NCI-H748 (cell line): ENCODE measurements around the gene COL5A1.
"Not testable (repeated sequence)": the region's sequence is repeated elsewhere in the genome, so short reads cannot be mapped to it uniquely, and the experiment has no call there.

ENCODE experiments used
- DNase-seq: peaks from one replicate; lab custom pipeline; 2025; ENCODE audit not compliant: unreplicated experiment; lab: John Stamatoyannopoulos, UW

COL5A1 gene

DNA sequence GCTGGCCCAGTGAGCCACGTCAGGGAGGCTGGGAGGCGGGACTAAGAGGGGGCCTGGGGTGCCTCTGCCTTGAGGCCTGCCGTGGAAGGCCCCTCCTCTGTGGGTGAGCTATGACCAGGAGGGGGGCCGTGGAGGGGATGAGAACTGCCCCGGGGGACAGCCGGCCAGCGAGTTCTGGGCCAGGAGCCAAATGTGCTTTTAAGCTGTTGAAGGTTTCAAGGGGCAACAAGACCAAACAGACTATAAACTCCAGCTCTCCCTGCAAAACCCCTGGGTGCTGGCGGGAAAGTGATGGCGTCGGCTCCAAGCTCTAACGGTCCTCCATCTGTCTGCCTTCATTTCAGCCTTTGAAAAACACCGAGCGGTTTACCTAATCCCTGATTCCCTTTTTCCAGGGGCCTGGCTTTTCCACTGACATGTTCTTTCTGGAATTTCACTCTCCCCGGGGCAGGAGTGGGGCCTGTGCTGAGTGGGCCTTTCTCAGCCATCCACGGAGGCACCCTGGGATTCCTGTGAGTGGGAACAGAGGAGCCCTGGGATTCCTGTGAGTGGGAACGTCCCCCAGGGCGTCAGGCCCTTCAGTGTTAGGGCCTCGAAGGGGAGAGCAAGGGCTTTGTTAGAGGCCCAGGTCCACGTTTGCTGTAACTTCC, 65.6 kb downstream of the COL5A1 start:
- peak; percentile 65 for DNase-seq

DNA sequence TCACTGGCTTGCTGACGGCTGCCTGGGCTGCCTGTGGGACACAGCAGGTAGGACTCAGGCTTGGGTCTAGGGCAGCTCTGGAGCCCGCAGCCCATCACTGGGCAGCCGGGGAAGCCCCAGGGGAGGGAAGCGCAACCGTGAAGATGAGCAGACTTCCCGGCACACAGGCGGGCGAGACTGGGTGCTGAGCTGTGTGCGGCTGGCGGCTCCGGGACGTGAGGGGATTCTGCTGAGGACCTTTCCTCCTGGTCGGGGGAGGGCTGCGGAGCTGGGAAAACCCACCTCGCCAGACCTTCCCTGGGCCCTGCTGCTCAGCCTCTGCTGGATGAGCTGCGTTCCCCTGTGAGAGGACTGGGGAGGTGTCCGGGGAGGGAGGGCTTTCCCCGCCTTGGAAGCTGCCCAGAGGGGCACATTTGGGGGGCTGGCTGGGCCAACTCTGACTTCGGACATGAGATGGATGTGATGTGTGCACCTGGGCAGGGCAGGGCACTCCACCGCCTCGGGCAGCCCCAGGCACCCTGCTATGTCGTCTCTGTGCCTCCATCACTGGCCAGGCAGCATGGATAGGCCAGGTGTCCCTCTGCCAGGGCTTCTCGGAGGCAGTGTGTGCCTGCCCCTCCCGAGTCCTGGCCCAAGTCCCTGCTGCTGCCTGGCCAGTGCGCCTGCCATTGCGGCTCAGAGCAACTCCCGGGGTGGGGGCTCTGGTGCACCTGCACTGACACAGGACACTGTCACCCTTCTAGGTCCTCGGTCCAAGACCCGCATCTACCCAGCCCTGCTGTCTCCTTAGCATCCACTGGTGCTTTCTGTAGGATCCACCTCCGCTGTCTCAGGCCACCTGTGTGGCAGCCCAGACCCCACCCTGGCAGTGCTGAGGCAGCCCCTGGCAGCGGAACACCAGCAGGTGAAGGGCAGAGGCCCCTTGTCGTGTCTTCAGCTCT, 66.4 kb downstream of the COL5A1 start:
- DNase-seq: no peak

DNA sequence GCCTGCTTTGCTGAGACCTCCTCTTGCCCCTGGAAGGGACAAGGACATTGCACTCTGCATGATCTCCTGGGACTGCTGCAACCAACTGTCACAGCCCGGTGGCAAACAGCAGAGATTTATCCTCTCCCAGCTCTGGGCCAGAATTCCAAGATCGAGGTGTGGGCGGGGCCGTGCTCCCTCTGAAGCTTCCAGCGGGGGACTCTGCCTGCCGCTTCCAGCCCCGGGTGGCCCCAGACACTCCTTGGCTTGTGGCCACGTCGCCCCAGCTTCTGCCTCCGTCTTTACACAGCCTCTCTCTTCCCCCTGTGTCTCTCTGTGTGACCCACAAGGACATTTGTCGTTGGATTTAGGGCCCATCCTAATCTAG, 67.1 kb downstream of the COL5A1 start:
- no peak for DNase-seq

DNA sequence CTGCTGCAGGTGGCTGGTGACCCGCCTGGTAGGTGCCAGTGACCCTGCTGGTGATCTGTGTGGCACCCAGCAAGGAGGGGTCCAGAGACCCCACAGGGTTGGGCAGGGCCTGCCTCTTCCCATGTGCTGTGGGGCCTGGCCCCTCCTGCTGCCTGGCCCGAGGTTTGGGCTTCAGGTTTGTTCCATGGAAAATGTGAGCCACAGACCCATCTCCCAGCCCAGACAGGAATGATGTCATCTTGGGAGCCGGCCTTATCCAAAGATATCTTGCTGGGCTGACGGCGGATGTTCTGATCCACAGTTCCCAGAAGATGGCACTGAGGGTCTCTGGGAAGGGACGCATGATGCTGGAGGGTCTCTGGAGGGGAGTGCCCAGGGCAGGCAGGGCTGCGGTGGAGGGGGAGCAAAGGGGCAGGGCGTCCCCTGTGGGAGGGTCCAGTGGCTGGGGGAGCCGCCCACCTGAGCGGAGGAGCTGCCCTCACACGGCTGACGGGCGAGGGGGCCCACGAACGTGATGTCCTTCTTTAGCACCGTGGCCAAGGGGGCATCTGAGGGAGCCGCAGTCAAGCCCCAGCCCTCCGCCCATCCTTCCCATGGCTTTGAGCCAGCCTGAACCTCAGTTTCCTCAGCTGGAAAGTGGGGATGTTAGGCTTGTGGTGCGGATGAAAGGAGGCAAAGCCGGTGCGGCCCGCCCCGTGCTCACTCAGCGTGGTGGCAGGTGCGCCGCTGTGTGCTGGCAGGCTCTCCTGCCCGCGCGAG, 68.1 kb downstream of the COL5A1 start:
- DNase-seq: no peak

DNA sequence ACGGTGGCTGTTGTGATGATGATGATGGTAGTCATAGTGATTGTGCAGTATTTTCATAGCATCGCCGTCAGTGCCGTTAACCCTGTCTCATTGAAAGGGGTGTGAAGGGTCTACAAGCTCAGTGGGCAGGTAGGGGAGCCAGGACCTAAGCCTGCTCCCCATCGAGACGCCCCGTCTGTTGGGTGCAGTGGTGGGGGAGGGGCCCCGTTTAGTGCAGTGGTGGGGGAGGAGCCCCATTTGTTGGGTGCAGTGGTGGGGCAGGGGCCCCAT, 68.6 kb downstream of the COL5A1 start:
- no peak for DNase-seq

DNA sequence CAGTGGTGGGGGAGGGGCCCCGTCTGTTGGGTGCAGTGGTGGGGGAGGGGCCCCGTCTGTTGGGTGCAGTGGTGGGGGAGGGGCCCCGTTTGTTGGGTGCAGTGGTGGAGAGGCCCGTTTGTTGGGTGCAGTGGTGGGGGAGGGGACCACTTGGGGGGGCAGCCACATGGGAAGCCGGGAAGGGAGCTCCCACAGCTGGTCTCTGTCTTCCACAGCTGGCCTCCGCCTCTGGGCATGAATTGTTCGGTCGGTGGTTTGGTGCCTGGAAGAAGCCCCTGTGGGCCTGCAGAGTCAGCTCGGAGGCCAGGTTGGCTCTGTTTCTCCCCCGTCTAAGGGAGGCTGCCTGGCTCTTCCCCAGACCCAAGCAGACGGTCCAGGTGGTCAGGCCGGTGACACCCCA, 69.3 kb downstream of the COL5A1 start:
- no peak for DNase-seq

DNA sequence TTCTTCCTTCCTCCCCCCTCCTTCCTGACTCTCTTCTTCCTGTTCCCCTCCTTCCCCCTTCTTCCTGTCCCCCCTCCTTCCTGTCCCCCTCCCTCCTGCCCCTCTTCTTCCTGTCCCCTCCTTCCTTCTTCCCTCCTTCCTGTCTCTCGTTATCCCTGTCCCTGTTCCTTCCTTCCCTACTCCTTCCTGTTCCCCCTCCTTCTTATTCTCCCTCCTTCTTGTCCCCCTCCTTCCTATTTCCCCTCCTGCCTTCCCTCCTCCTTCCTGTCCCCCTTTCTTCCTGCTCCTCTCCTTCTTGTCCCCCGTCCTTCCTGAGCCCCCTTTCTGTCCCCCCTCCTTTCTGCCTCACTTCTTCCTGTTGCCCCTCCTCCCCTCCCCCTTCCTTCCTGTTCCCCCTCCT, 70.6 kb downstream of the COL5A1 start:
- DNase-seq: no peak

DNA sequence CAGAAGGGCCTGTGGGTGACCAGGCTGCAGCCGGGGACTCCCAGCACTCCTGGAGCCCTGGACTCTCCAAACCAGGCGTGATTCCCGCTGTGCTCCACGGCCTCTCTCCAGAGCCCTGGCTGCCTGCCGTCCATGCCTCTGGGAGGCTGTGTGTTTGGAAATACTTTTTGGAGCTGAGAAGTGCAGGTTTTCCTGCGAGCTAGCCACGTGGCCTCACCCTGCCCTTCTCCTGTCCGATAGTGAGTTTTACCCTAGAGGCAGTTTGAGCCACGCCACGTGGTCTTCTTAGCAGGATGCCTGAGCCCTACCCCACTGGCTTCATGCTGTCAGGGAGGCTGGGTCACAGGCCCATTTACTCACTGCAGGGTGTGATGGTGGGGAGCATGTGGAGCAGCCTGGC, 71.3 kb downstream of the COL5A1 start:
- no peak for DNase-seq

DNA sequence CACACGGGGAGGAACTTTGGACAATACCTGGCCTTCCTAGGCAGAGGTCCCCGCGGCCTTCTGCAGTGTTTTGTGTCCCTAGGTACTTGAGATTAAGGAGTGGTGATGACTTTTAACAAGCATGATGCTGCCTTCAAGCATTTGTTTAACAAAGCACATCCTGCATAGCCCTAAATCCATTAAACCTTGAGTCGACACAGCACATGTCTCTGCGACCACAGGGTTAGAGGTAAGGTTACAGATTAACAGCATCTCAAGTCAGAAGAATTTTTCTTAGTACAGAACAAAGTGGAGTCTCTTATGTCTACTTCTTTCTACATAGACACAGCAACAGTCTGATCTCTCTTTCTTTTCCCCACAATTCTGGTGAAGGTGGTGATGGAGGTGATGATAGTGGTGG, 73.9 kb downstream of the COL5A1 start:
- not testable (repeated sequence) for DNase-seq

DNA sequence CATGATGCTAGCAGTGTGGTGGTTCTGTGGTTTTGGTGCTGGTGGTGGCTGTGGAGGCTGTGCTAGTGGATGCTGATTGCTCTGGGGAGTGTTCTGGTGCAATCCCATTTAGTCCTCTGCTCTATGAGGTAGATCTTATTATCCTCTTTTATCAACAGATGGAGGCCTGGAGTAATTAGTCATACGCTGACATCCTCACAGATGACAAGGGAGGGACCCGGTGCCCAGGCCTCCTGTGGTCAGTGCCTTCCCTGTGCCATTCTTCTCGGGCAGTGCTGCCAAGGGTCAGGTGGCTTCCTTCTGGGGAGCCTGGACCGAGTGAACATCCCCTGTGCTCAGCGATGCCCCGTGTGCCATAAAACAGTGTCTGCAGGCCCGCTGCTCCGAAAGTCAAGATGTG, 74.5 kb downstream of the COL5A1 start:
- no peak for DNase-seq

DNA sequence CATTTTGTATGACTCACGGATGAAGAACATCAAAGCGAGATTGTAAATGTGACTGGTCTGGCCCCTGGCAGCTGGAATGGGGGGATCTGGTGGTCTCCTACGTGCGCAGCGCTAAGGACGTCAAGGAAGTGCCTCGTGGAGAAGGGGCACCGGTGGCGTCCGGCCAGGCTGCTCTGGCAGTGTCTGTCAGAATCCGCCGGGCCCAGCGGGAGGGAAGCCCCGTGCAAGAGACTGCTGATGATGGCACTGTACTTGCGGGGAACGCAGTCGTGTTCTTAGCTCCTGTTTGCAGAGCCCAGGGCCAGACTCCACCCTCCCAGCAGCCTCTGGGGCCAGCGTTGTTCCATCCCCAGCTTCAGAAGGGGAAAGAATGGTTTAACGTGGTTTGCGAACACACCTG, 75.5 kb downstream of the COL5A1 start:
- DNase-seq: peak; percentile 11

DNA sequence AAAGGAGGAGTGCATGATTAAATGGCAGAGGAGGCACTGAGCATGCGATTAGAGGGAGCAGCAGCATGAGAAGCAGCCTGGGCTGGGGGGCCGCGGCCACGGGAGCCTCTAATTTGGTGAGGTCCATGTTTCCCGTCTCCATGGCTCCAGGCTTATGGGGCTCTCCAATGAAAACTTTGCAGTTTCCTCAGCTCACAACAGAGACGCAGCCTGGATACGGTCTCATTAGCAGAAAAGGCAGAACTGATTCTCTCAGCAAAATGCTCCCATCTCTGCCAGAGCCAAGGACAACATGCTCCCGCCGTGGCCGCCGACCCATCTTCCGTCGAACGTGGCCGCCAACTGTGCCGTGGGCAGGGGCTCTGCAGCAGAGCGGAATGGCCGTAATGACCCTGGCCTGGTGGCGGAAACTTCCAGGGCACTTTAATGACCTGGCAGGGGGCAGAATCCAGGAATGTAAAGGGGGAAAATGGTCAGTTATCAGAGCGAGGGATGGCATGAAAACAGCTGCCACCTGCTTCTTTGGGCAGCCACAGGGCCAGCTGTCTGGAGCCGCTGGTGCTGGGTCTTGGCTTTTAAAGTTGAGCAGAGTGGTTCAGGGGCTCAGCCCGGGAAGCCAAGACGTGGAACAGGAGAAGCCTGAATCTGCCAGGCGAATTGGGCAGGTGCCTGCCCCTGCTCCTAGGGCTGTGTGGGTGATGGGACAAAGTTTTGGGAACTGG, 76.5 kb downstream of the COL5A1 start:
- no peak for DNase-seq

DNA sequence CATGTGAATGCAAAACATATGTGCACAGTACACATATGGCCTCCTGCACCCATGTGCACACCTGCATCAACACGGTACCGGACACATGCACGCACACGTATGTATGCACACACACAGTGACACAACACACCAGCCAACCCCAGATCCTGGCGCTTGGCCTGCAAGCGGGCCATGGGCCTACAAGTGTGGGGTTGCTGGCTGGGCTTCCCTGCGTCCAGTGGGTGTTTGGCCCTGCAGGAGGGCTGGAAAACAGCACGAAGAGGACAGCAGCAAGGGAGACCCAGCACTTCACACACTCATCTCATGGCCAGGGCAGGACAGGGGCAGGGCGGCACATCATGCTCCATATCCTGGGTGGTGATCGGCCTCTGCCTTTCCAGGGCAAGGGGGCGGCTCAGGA, 77.7 kb downstream of the COL5A1 start:
- no peak for DNase-seq

DNA sequence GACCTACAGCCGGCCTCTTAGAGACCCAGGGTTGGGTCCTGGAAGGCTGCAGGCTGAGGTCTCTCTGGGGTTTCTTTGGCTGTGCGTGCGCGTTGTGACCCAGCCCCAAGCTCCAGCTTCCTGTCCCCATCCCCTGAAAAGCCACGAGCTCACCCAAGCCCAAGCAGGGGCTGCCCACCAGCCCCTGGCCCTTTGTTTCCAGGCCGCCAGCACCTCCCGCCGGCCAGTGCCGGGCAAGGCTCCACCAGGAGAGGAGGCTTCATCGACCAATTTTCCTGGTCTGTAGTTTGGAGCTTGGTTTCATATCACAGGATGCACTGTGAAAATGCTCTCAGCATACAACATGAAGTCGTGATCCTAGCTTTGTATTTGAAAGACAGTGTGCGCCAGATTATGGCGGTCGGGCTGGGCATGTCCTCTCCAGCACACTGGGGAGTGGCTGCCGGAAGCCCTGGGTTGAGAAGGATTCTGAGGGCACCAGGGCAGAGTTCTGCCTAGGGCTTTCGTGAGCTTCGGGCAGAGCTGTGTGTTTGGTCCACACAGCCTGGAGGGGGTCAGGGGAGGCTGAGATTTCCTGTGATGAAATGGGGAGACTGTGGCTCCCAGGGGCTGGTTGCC, 78.6 kb downstream of the COL5A1 start:
- DNase-seq: no peak

DNA sequence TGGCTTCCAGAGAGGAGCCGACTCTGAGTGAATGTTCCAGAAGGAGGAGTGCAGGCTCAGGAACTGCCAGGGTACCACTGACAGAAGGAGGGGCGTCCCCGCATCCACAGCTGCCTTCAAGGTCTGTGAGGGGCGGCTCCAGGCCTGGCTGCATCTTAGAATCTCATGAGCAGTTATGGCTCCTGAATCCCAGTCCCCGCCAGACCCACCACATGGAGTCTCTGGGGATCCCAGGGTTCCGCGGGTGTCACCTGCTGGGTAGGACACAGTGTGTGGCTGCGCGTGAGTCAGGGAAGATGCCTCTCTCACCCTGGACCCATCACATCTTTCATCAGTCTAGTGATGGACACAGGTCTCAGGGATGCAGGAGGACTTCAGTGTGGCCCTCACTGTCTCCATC, 79.2 kb downstream of the COL5A1 start:
- DNase-seq: no peak

DNA sequence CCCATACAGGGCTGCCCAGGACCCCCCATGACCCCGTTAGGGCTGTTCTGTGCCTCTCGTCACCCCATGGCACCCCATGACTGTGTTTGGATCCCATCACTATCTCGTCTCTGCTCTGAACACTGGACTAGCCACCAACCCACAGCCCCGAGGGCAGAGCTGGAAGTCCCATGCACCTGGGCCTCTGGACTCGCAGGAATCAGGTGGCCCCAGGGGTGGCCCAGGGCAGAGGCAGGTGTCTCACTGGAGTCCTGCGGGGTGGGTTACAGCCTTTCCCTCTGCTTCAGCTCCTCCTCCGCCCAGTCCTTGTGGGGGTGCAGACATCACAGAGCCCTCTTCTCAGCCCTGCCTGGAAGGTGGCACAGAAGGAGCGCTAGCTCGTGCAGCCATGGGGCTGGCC, 79.7 kb downstream of the COL5A1 start:
- DNase-seq: no peak

DNA sequence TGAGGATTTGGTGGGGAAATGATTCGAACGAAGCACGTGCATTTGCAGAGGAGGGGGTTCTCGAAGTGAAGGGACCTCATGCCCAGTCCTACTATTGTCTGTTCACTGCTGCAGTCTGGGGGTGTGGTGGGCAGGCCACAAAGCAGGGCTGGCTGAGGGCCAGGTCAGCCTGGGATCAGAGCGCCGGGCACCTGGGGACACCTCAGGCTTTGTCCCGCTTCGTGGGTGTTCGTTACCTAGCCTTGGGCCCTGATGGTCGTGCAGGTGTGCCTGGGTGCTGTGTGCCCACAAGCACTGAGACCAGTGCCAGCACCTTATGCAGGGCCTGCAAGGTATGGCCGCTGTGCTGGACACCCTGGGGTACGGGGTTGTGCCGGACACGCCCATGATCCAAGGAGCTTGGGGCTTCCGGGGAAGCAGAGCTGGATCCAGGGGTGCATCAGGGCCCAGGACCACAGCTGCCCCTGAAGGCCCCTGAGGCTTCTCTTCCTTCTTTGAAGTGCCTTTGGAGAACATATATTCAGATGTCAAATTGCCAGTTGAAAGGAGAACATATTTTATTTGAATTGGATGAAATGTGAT, 80.6 kb downstream of the COL5A1 start:
- DNase-seq: no peak

DNA sequence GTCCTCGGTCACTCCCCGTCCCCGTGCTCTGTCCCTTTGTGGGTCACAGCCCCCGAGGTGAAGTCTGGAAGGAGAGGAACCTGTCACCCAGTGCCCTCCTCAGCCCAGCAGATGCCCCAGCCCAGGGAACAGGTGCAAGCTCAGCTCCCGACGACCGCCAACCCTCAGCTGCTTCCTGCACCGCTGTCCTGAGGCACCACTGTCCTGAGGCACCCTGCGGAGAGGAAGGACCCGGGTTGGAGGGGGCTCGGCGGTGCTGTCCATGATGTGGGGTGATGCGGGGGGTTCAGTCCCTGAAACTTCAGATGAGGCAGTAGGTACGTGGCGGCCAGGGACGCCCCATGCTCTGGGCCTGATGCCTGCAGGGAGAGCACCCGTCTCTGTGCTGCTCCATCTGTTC, 81.4 kb downstream of the COL5A1 start:
- no peak for DNase-seq

DNA sequence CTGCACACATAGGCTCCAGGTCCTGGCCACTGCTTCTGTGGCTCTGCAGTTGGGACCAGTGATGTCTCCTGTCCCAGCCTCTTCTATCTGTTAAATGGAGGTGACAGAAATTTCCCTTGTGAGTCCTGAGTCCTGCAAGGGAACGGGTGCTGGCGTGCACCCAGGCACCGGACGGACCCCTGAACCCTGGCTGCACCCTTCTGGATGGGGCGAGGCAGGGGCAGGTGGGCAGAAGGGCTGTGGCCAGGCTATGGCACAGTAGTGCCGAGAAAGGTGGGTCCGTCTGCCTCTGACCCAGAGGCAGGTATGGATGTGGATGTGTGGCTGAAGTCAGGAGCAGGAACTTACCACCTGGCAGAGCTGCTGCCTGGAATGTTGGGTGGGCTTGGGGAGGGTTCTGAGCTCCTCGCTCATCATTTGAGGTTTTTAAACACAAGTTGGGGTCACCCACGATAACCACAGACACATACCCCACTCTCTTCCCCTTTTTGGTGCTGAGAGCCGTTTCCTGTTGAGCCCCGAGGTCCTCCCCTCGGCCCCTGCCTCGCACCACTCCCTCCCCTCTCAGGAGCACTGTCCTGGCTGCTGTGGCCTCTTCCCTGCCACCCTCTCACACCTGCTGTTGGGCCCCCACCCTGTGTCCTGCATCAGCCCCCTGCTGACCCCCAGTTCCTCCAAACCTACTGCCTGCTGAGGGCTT, 82.0 kb downstream of the COL5A1 start:
- DNase-seq: no peak
